ENCODE data around the gene PRLR.
"Not testable (repeated sequence)": the region's sequence is repeated elsewhere in the genome, so short reads cannot be mapped to it uniquely, and the experiment has no call there.

The PRLR gene

GRCh38 chr5:35194635-35195471 is 35.4 kb downstream of the PRLR start:
- DNase-seq, result no peak

GRCh38 chr5:35192506-35192905 is 37.8 kb downstream of the PRLR start:
- DNase-seq, result no peak

- DNase-seq, result not testable (repeated sequence)
Observed at GRCh38 chr5:35189801-35190200, 40.5 kb downstream of the PRLR start.

- no peak for DNase-seq
Observed at GRCh38 chr5:35188031-35188457, 42.2 kb downstream of the PRLR start.

GRCh38 chr5:35187621-35188020 is 42.7 kb downstream of the PRLR start:
- DNase-seq, result not testable (repeated sequence)

GRCh38 chr5:35186749-35187148 is 43.5 kb downstream of the PRLR start:
- DNase-seq, result no peak

- DNase-seq, result no peak
Observed at GRCh38 chr5:35185518-35185917, 44.8 kb downstream of the PRLR start.

GRCh38 chr5:35183556-35183955 is 46.7 kb downstream of the PRLR start:
- no peak for DNase-seq

- no peak for DNase-seq
Observed at GRCh38 chr5:35182910-35183535, 47.3 kb downstream of the PRLR start.

- DNase-seq, result no peak
Observed at GRCh38 chr5:35182486-35182885, 47.8 kb downstream of the PRLR start.

- DNase-seq, result no peak
Observed at GRCh38 chr5:35180046-35180445, 50.2 kb downstream of the PRLR start.

- DNase-seq, result no peak
Observed at GRCh38 chr5:35177783-35178182, 52.5 kb downstream of the PRLR start.

GRCh38 chr5:35172533-35172932 is 57.8 kb downstream of the PRLR start:
- no peak for DNase-seq

GRCh38 chr5:35171991-35172390 is 58.3 kb downstream of the PRLR start:
- DNase-seq, result no peak

- no peak for DNase-seq
Observed at GRCh38 chr5:35171078-35171477, 59.2 kb downstream of the PRLR start.

GRCh38 chr5:35166043-35166442 is 64.2 kb downstream of the PRLR start:
- no peak for DNase-seq

- DNase-seq, result no peak
Observed at GRCh38 chr5:35164860-35165542, 65.3 kb downstream of the PRLR start.

GRCh38 chr5:35163710-35164033 is 66.6 kb downstream of the PRLR start:
- no peak for DNase-seq

- DNase-seq, result no peak
Observed at GRCh38 chr5:35162848-35163709, 67.2 kb downstream of the PRLR start.

- no peak for DNase-seq
Observed at GRCh38 chr5:35161652-35162273, 68.5 kb downstream of the PRLR start.

- no peak for DNase-seq
Observed at GRCh38 chr5:35160486-35161116, 69.7 kb downstream of the PRLR start.

- no peak for DNase-seq
Observed at GRCh38 chr5:35159370-35159742, 70.9 kb downstream of the PRLR start.

Data from SHP77 treated with DMSO at 0.1 percent for 48 hours (cell line).